ENCODE results near the gene SPRED2. TPM values are rescaled to one million over a fixed set of nuclear protein-coding genes. Genes with fewer than 3 reads are reported as not detected.

SPRED2 gene
- total RNA-seq, 1 donor from 2014 or later = 46.3 TPM

DNA sequence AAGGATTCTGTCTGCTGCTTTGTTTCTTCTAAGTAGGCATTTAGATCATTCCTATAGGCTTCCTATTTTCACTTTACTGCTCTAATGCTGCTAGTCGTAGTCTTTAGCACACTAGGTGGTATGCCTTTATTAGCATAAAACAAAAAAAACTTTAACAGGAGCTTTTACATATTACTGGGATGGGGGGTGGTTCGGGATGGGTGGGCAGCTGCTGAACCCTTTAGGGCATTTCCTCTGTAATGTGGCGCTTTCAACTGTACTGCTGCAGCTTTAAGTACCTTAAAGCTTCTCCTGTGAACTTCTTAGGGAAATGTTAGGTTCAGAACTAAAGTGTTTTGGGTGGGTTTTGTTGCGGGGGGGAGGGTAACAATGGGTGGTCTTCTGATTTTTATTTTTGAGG is 163.4 kb downstream of the SPRED2 start:
- Mint-ChIP-seq H3K27ac (ENCODE audit: unreplicated experiment) (peak overlapping the region; percentile 72), H3K36me3 (ENCODE audit: unreplicated experiment) (peaks cover 54% of the 10 kb centered on the region), H3K9me3 (ENCODE audit: unreplicated experiment) (no peaks in the 10 kb centered on the region), H3K27me3 (ENCODE audit: unreplicated experiment) (no peaks in the 10 kb centered on the region), H3K4me1 (ENCODE audit: unreplicated experiment) (peaks cover 23% of the 10 kb centered on the region), H3K4me3 (ENCODE audit: unreplicated experiment) (no peak overlapping the region)
- TF ChIP-seq, protein P1, sequence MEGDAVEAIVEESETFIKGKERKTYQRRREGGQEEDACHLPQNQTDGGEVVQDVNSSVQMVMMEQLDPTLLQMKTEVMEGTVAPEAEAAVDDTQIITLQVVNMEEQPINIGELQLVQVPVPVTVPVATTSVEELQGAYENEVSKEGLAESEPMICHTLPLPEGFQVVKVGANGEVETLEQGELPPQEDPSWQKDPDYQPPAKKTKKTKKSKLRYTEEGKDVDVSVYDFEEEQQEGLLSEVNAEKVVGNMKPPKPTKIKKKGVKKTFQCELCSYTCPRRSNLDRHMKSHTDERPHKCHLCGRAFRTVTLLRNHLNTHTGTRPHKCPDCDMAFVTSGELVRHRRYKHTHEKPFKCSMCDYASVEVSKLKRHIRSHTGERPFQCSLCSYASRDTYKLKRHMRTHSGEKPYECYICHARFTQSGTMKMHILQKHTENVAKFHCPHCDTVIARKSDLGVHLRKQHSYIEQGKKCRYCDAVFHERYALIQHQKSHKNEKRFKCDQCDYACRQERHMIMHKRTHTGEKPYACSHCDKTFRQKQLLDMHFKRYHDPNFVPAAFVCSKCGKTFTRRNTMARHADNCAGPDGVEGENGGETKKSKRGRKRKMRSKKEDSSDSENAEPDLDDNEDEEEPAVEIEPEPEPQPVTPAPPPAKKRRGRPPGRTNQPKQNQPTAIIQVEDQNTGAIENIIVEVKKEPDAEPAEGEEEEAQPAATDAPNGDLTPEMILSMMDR (IDR thresholded peaks at IDR 0.05) = no peak
- DNase-seq (ENCODE audit: extremely low spot score, unreplicated experiment) = no peak

DNA sequence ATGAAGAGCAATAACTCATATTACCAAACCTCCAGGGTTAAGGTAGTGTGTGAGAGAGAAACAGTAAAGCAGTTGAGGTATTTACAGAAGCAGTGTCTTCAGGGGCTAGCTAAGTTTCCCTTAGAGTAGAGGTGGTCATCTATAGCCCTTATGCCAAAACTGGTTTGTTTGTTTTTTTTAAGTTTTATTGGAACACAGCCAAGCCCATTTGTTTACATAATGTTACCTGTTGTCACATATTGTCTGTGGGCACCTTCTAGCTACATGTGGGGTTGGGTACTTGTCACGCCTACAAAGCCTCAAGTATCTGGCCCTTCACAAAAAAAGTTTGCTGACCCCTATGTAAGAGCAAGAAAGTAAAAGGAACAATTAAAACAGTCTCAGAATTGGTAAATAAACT is 165.4 kb downstream of the SPRED2 start:
- Mint-ChIP-seq H3K4me1 (ENCODE audit: unreplicated experiment) (peaks cover 27% of the 10 kb centered on the region), H3K4me3 (ENCODE audit: unreplicated experiment) (no peak overlapping the region), H3K27me3 (ENCODE audit: unreplicated experiment) (no peaks in the 10 kb centered on the region), H3K36me3 (ENCODE audit: unreplicated experiment) (peaks cover 41% of the 10 kb centered on the region), H3K27ac (ENCODE audit: unreplicated experiment) (no peak overlapping the region), H3K9me3 (ENCODE audit: unreplicated experiment) (no peaks in the 10 kb centered on the region)
- DNase-seq (ENCODE audit: extremely low spot score, unreplicated experiment) = no peak
- TF ChIP-seq, protein P1 (IDR thresholded peaks at IDR 0.05) = no peak

- no peak overlapping the region for H3K4me3 Mint-ChIP-seq (ENCODE audit: unreplicated experiment)
- H3K9me3 Mint-ChIP-seq (ENCODE audit: unreplicated experiment) = no peaks in the 10 kb centered on the region
- peaks cover 37% of the 10 kb centered on the region for H3K4me1 Mint-ChIP-seq (ENCODE audit: unreplicated experiment)
- H3K27ac Mint-ChIP-seq (ENCODE audit: unreplicated experiment) = no peak overlapping the region
- peaks cover 43% of the 10 kb centered on the region for H3K36me3 Mint-ChIP-seq (ENCODE audit: unreplicated experiment)
- TF ChIP-seq, protein P1 (IDR thresholded peaks at IDR 0.05) = no peak
- H3K27me3 Mint-ChIP-seq (ENCODE audit: unreplicated experiment) = no peaks in the 10 kb centered on the region
- no peak for DNase-seq (ENCODE audit: extremely low spot score, unreplicated experiment)
These were observed 166.7 kb downstream of the SPRED2 start for GRCh38 chr2:65265671-65266045.

DNA sequence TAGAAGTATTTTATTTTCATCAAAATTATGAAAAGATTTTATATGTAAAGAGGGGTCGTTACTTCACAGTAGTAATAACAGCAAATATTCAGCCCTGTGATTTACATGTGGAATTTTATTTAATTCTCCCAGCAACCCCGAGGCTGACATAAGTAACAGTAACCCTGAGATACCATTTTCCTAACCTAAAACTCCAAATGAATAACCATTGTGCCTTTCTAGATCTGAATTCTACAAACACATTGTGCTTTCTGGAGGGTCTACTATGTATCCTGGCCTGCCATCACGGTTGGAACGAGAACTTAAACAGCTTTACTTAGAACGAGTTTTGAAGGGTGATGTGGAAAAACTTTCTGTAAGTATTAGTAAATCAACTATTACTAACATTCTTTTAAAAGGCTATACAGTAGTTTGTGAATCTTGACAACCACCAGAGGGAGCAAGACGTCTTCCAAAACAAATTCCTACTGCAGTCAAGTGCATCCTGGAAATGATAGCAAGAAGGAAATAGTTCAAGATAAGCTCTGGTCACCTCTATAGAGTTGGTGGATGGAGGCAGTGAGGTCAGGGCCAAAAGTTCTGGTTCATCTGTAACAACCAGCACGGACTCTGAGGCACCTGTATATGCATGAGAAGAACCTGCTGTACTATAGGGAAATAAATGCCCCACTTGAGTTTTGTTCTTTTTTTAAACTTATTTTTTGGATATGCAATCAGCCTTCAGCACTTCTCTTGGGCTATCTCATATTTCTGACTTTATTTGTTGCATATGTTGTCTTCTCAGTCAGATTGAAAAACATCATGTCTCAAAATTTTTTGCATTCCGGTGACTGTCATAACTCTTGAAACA is 167.4 kb downstream of the SPRED2 start:
- Mint-ChIP-seq H3K9me3 (ENCODE audit: unreplicated experiment) (no peaks in the 10 kb centered on the region), H3K4me3 (ENCODE audit: unreplicated experiment) (no peak overlapping the region), H3K4me1 (ENCODE audit: unreplicated experiment) (peaks cover 39% of the 10 kb centered on the region), H3K27ac (ENCODE audit: unreplicated experiment) (no peak overlapping the region), H3K36me3 (ENCODE audit: unreplicated experiment) (peaks cover 41% of the 10 kb centered on the region), H3K27me3 (ENCODE audit: unreplicated experiment) (no peaks in the 10 kb centered on the region)
- no peak for DNase-seq (ENCODE audit: extremely low spot score, unreplicated experiment)
- TF ChIP-seq, protein P1 (IDR thresholded peaks at IDR 0.05) = peak; percentile 83

DNA sequence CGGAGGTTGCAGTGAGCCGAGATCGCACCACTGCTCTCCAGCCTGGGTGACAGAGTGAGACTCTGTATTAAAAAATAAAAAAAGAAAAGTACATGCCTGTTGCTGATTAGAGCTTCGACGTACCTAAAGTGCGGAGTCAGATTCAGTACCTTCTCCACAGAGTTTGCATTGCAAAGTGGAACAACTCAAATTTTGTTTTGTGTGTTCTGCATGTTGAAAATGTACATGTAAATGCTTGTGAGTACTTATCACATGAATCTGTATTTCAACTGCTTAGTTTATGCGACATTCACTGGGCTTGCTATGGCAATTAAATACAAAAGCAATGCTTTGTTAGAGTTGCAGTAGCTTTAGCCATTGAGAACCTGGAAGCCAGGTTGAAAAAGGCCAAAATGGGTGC is 168.4 kb downstream of the SPRED2 start:
- peaks cover 34% of the 10 kb centered on the region for H3K4me1 Mint-ChIP-seq (ENCODE audit: unreplicated experiment)
- H3K36me3 Mint-ChIP-seq (ENCODE audit: unreplicated experiment) = peaks cover 35% of the 10 kb centered on the region
- TF ChIP-seq, protein P1 (IDR thresholded peaks at IDR 0.05) = no peak
- H3K9me3 Mint-ChIP-seq (ENCODE audit: unreplicated experiment) = no peaks in the 10 kb centered on the region
- H3K27me3 Mint-ChIP-seq (ENCODE audit: unreplicated experiment) = no peaks in the 10 kb centered on the region
- no peak for DNase-seq (ENCODE audit: extremely low spot score, unreplicated experiment)
- H3K4me3 Mint-ChIP-seq (ENCODE audit: unreplicated experiment) = no peak overlapping the region
- H3K27ac Mint-ChIP-seq (ENCODE audit: unreplicated experiment) = no peak overlapping the region

Measured in osteocyte (in vitro differentiated cells).